Effector memory CD8-positive, alpha-beta T cell (primary cell): ENCODE measurements around the gene FAXC.

Experiments used
- ATAC-seq: fragments of 150-1000 bp; cut with Tn5 transposase; replicated peaks from 2 replicates; pipeline ENCODE4 v1.10.0; 2021; ENCODE audit warnings: mild to moderate bottlenecking, moderate library complexity
- DNase-seq, 3 experiments: peaks; one replicate each; pipeline ENCODE4 v3.0.0; 2021
- H3K27ac Mint-ChIP-seq, 2 donors: one replicate each; pipeline ENCODE4 v1.8.0; 2022; ENCODE audit warnings: mild to moderate bottlenecking in 2 of 2, mixed read lengths in 2 of 2, moderate library complexity in 2 of 2
- H3K27me3 Mint-ChIP-seq, 2 donors: one replicate each; pipeline ENCODE4 v1.8.0; 2022; ENCODE audit warnings: mixed read lengths in 2 of 2
- H3K36me3 Mint-ChIP-seq: one replicate; pipeline ENCODE4 v1.8.0; 2022; ENCODE audit warnings: mild to moderate bottlenecking, moderate library complexity, mixed read lengths; ENCODE audit not compliant: insufficient read depth
- H3K4me1 Mint-ChIP-seq, 2 donors: one replicate each; pipeline ENCODE4 v1.8.0; 2022; ENCODE audit warnings: low read depth in 2 of 2, mixed read lengths in 2 of 2
- H3K4me3 Mint-ChIP-seq, 2 donors: one replicate each; pipeline ENCODE4 v1.8.0; 2022; ENCODE audit warnings: mild to moderate bottlenecking in 2 of 2, mixed read lengths in 2 of 2, moderate library complexity in 2 of 2
- H3K9me3 Mint-ChIP-seq, 2 donors: one replicate each; pipeline ENCODE4 v1.8.0; 2022; ENCODE audit warnings: mixed read lengths in 2 of 2

The FAXC gene

DNA sequence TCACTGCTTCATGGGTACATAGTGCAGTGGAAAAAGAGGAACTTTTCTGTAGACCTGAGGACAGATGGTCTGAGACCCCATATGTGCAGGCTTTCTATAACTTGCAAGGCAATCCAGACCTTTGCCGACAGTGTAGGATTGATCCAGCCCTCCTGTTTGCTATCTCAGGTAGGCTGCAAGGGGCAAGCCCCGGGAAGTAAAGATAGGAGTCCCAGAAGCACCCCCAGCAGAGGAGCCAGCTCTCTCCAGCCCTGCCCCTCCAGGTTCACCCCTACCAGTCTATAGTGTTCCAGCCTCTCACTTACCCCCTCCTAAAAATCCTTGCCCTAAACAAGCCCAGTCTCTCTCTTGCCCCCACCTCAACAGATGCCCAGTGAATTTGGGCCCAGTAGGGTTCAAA lies 96.2 kb downstream of the FAXC start:
- Mint-ChIP-seq H3K9me3 (no peaks in the 10 kb centered on the region), H3K27ac (no peak overlapping the region), H3K4me3 (no peak overlapping the region), H3K4me1 (no peaks in the 10 kb centered on the region), H3K36me3 (no peaks in the 10 kb centered on the region), H3K27me3 (peaks cover 28% of the 10 kb centered on the region in 2 donors)
- ATAC-seq (no peak), DNase-seq (no peak)

DNA sequence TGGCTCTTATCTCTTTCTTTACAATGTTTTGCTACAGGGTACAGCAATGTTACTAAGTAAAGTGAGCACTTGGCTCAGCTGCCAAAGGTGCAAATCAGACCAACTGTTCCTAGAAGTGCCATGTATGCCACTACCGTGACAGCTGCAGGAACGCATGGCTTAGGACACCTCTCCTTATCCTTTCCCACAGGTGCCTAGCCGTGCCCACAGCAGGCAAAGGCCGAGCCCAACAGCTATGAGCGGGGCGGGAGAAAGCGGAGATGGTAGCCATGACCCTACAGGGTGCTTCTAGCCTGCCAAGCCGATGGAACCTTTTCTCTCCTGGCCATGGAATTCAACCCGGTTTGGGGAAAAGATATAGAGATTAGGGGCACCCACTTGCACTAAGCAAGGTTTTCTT lies 97.1 kb downstream of the FAXC start:
- ATAC-seq, result no peak
- no peaks in the 10 kb centered on the region for H3K9me3 Mint-ChIP-seq

GRCh38 chr6:99250476-99250875 lies 99.0 kb downstream of the FAXC start:
- Mint-ChIP-seq H3K27ac (no peak overlapping the region), H3K27me3 (peaks cover 21 to 35% of the 10 kb centered on the region in 2 donors), H3K36me3 (no peaks in the 10 kb centered on the region), H3K4me3 (no peak overlapping the region), H3K4me1 (no peaks in the 10 kb centered on the region), H3K9me3 (no peaks in the 10 kb centered on the region)
- DNase-seq (no peak), ATAC-seq (no peak)

More for the DNA sequence above, 97.1 kb downstream of the FAXC start:
- no peaks in the 10 kb centered on the region for H3K4me1 Mint-ChIP-seq
- peaks cover 28 to 30% of the 10 kb centered on the region in 2 donors for H3K27me3 Mint-ChIP-seq
- no peak overlapping the region for H3K4me3 Mint-ChIP-seq
- H3K27ac Mint-ChIP-seq, result no peak overlapping the region
- no peaks in the 10 kb centered on the region for H3K36me3 Mint-ChIP-seq
- DNase-seq, result no peak

- Mint-ChIP-seq H3K27me3 (peaks cover 0 to 34% of the 10 kb centered on the region in 2 donors), H3K4me3 (no peak overlapping the region), H3K4me1 (no peaks in the 10 kb centered on the region), H3K36me3 (no peaks in the 10 kb centered on the region), H3K9me3 (no peaks in the 10 kb centered on the region), H3K27ac (no peak overlapping the region)
- no peak for ATAC-seq
- no peak for DNase-seq
These were observed 102.9 kb downstream of the FAXC start for GRCh38 chr6:99246602-99247001.

- no peak overlapping the region for H3K27ac Mint-ChIP-seq
- DNase-seq, result no peak
- H3K27me3 Mint-ChIP-seq, result peaks cover 6 to 22% of the 10 kb centered on the region in 2 donors
- no peak for ATAC-seq
- H3K4me1 Mint-ChIP-seq, result no peaks in the 10 kb centered on the region
- no peaks in the 10 kb centered on the region for H3K36me3 Mint-ChIP-seq
- H3K9me3 Mint-ChIP-seq, result no peaks in the 10 kb centered on the region
- H3K4me3 Mint-ChIP-seq, result no peak overlapping the region
These were observed 107.5 kb downstream of the FAXC start for GRCh38 chr6:99241905-99242534.

- ATAC-seq, result no peak
- Mint-ChIP-seq H3K27ac (no peak overlapping the region), H3K36me3 (no peaks in the 10 kb centered on the region), H3K27me3 (peaks cover 39 to 60% of the 10 kb centered on the region in 2 donors), H3K4me1 (no peaks in the 10 kb centered on the region), H3K4me3 (no peak overlapping the region), H3K9me3 (no peaks in the 10 kb centered on the region)
- DNase-seq, result no peak
These were observed 113.5 kb downstream of the FAXC start for GRCh38 chr6:99236010-99236409.

- H3K36me3 Mint-ChIP-seq, result no peaks in the 10 kb centered on the region
- no peak overlapping the region for H3K4me3 Mint-ChIP-seq
- peaks cover 41 to 56% of the 10 kb centered on the region in 2 donors for H3K27me3 Mint-ChIP-seq
- H3K4me1 Mint-ChIP-seq, result no peaks in the 10 kb centered on the region
- DNase-seq (no peak), ATAC-seq (no peak)
- no peaks in the 10 kb centered on the region for H3K9me3 Mint-ChIP-seq
- H3K27ac Mint-ChIP-seq, result no peak overlapping the region
These were observed 116.3 kb downstream of the FAXC start for GRCh38 chr6:99233219-99233618.

DNA sequence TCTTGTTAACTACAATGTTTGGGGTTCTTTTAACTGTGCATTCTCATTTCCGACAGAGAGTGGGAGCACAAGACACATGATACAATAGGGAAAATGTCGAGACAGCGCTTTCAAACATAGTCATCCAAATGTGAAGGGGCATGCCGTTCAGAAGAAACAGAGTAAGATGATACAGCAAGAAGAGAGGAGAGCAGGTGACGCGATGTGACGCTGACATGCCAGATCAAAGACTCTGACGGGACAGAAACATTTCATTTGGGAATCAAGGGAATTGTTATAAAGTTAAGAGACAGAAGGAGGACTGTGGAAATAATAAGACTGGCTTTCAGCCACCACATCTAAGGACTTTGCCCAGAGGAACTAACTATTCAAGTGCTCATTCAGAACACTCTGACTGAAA lies 117.4 kb downstream of the FAXC start:
- Mint-ChIP-seq H3K27ac (no peak overlapping the region), H3K27me3 (peaks cover 51 to 67% of the 10 kb centered on the region in 2 donors), H3K4me3 (no peak overlapping the region), H3K36me3 (no peaks in the 10 kb centered on the region), H3K9me3 (no peaks in the 10 kb centered on the region), H3K4me1 (no peaks in the 10 kb centered on the region)
- ATAC-seq (no peak), DNase-seq (no peak)

- Mint-ChIP-seq H3K4me3 (no peak overlapping the region), H3K4me1 (no peaks in the 10 kb centered on the region), H3K27me3 (peaks cover 12 to 25% of the 10 kb centered on the region in 2 donors), H3K9me3 (no peaks in the 10 kb centered on the region), H3K36me3 (no peaks in the 10 kb centered on the region), H3K27ac (no peak overlapping the region)
- ATAC-seq (no peak), DNase-seq (no peak)
These were observed 124.3 kb downstream of the FAXC start for GRCh38 chr6:99225172-99225571.
